K562 treated with DMSO at 1 percent for 12 hours (cell line): ENCODE measurements around the gene TLE3. TPM values are rescaled to one million over a fixed set of nuclear protein-coding genes. Genes with fewer than 3 reads are reported as not detected.

Source experiments
- total RNA-seq: library from RNA; unstranded; fragments of 300-600 nt; gene quantifications from 2 replicates; pipeline ENCODE4 v1.2.3, GENCODE V29; 2022; ENCODE audit not compliant: insufficient read depth

Gene TLE3
- total RNA-seq: 15.9 and 38.7 TPM in 2 replicates

GRCh38 chr15:70097321-70098152 is at the start of gene TLE3:
Gene TLE3, minus strand, starts transcription at chr15:70097917. Its CDS starts 1,119 bp downstream, at chr15:70096798.

